GM19468 (cell line): ENCODE results near the gene DHDDS.
"Not testable (repeated sequence)": the region's sequence is repeated elsewhere in the genome, so short reads cannot be mapped to it uniquely, and the experiment has no call there.

Experiments used
- ATAC-seq: cut with Tn5 transposase; IDR thresholded peaks from one replicate; pipeline ENCODE4 v1.9.1; 2021; ENCODE audit warnings: mild to moderate bottlenecking, moderate library complexity, moderate number of reproducible peaks; ENCODE audit not compliant: unreplicated experiment; ENCODE audit errors: extremely low read depth

The DHDDS gene, protein sequence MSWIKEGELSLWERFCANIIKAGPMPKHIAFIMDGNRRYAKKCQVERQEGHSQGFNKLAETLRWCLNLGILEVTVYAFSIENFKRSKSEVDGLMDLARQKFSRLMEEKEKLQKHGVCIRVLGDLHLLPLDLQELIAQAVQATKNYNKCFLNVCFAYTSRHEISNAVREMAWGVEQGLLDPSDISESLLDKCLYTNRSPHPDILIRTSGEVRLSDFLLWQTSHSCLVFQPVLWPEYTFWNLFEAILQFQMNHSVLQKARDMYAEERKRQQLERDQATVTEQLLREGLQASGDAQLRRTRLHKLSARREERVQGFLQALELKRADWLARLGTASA

DNA sequence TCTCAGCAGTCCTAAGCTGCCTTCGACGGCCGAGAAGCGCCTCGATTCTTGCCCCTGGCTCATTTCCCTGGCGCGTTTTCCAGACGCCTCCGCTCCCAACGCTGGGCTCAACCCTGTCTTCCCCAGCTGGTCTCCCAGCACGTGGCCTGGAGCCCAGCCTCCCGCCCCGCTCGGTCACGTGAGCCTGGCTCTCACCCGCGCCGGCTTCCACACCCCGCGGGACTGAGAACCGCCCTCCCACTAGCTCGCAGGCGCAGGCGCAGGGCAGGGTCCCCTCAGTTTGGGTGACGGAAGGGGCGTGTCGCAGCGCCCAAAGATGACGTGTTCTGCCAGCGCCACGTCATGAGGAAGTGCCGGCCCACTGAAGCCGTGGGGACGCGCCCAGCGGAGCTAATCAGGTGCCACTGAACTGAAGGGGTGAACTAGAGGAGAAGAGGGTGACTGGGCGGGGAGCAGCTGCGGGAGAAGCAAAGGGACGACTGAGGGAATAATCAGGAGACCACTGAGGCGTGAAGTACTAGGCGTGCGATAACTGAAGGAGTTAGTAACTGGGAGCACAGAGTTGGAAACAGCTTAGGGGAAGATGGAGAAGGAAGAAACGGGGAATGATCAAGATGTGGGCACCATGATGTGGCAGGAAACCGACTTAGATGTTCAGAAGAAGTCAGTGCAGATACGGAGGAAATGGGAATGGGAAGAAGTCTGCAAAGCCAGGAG lies at the start of gene DHDDS:
TSS of gene DHDDS (plus strand) at position 343 of the 717 bp plus-strand sequence. CDS start 625 bp downstream, outside the sequence.
- peak; percentile 80 for ATAC-seq

DNA sequence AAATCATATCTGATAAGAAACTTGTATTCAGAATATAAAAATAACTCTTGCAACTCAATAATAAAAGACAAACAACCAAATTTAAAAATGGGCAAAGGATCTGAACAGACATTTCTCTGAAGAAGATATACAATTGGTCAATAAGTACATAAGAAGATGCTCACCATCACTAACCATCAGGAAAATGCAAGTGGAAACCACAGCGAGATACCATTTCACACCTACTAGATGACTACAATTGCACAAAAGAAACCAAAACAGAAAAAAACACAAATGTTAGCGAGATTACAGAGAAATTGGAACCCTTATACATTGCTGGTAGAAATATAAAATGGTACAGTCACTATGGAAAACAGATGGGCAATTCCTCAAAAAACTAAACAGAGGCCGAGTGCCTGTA lies 48.0 kb upstream of the DHDDS start:
- ATAC-seq, result no peak

DNA sequence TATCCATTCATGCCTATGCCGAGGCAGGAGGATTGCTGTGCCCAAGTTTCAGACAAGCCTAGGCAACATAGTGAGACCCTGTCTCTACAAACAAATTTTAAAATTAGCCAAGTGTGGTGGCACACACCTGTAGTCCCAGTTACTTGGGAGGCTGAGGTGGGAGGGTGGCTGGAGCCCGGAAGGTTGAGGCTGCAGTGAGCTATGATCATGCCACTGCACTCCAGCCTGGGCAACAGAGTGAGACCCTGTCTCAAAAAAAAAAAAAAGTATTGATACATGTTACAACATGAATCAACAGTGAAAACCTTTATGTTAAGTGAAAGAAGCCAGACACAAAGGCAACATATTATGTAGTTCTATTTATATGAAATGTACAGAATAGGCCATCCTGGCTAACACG lies 47.1 kb upstream of the DHDDS start:
- not testable (repeated sequence) for ATAC-seq

DNA sequence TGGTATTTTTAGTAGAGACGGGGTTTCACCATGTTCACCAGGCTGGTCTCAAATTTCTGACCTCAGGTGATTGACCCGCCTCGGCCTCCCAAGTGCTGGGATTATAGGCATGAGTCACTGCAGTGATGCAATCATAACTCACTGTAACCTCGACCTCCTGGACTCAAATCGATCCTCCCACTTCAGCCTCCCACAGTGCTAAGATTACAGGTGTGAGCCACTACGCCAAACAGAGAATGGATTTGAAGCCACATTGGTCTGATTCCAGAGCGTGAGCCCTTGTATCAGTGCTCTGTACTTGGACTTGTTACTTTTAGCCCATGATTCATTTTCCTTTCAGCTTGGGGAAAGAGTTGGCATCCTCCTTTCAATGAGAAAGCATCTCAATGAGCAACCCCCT lies 44.7 kb upstream of the DHDDS start:
- no peak for ATAC-seq

DNA sequence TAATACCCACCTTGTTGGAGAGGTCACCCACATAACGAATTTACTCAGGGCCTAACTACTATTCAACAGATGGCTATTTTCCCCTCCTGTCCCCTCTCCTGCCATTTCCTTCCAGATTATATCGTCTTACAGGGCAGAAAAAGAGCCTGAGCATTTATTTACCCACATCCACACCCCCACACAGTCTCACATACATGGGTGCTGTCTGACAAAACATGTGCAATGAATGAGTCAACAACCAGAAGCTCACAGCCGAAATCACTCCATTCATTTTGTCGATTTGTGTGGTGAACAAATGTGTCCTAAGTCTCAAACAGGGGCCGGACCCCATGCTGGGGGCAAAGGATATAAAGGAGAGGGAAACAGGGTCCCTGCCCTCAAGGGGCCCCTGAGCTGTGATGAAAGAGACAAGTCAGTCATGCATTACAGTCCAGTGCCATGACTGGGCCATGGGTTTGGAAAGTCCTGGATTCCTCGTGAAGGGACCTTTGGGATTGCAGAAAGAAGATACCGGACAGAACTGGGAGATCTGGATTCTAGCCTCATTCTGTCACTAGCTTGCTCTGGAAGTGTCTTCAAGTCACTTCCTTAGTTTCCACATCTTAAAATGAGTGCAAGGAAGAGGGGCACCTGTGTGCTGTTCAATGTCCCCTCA lies 43.2 kb upstream of the DHDDS start:
- no peak for ATAC-seq

DNA sequence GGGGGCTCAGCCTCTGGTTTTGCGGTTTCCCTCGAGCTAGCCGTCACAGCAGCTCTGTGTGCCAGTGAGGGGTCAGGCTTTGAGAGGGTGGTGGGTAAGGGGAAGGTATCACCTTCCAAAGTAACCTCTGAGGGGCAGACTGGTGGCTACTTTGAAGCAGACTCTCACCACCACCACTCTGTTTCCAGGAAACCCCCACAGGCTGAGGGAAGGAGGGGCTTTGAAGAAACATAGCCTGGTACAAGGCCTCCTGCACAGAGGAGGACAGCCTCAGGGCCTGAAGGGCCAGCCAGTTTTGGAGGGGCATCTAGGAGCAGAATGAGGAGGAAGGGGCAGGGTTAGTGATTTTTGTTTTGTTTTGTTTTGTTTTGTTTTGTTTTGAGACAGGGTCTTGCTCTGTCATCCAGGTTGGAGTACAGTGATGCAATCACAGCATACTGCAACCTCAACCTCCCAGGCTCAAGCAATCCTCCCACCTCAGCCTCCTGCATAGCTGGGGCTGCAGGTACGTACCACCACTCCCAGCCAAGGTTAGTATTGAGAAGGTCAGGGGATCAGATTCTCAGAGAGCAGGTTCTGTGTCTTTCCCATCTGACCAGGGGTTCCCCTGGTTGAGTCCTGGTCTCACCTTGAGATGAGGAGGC lies 42.4 kb upstream of the DHDDS start:
- ATAC-seq, result no peak

DNA sequence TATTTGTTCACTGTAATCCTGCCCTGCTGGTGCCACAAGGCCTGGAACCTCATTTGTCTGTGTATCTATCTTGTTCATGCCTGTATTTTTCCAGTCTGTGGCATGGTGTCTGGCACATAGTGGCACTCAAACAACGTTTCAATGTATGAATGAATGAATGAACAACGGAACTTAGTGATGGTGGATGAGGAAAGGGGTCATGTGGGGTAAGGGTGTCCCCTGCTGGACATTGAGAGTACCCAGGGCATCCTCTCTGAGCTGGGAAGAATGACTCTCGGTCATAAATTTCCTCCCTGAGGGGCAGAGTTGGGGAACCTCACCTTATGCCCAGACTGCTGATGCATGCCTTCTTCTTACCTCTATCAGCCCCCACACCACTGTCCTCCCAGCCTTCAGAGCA lies 40.7 kb upstream of the DHDDS start:
- ATAC-seq, result no peak

DNA sequence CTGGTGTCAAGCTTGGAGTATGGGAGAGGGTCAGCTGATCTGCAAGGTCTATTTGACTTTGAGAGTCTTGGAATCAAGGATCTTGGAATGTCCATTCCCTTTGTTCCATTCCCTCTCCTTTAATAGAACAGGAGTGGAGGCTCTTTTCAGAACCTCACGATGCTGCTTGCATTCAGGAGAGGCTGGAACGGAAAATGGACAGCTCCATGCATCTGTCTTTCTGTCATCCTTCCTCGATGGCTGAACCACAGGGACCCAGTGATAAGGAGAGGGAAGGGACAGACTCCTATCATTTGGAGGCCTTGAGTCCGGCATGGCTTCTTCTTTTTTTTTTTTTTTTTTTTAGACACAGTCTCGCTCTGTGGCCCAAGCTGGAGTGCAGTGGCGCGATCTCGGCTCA lies 36.4 kb upstream of the DHDDS start:
- no peak for ATAC-seq

DNA sequence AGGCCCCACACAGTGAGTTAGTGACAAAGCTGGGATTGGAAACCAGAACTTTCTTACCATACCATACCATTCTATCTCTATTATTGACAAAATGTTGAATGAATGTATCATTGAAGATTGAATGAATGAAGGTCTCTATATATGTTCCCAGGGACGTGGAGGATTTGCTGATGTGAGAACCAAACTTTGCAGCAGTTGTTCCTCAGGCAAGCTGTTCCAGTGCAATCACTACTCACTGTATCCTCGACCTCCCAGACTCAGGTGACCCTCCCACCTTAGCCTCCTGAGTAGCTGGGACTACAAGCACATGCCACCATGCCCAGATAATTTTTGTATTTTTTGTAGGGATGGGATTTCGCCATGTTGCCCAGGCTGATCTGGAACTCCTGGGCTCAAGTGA lies 33.1 kb upstream of the DHDDS start:
- ATAC-seq, result no peak

DNA sequence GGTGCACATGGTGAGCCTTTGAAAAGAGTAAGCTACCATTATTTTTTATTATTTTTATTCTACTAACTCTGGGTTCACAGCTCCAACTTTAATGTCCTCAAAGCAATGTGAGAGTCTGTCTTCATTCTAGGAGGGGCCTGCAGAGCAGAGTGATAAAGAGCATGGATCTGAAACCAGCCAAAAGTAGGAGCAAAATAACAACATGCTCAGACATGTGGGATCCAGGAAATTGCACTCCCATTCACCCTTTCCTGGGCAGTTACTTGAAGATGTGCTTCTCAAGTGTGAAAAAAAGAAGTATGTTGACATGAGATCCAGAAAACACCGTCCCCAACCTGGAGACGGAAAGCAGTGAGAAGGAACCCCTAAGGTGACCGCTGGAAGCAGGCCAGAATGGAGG lies 30.2 kb upstream of the DHDDS start:
- ATAC-seq, result no peak

DNA sequence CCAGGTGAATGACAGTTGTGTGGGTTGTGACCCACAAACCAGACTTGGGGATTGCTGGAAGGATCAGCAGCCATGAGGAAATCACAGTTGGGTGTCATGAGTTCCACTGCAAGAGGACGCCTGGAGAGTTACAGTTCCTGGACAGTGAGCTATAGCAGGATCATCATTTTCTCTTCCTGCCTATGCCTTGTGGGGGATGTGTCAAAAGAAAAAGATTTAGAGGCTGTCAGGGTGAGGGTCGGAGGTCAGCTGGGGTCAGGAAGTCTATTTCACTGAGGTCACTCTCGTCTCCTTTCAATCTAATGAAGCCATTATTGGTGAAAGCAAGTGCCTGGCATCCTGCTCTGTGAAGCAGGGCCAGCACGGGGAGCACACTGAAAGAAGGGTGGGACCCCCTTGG lies 28.5 kb upstream of the DHDDS start:
- ATAC-seq, result no peak

DNA sequence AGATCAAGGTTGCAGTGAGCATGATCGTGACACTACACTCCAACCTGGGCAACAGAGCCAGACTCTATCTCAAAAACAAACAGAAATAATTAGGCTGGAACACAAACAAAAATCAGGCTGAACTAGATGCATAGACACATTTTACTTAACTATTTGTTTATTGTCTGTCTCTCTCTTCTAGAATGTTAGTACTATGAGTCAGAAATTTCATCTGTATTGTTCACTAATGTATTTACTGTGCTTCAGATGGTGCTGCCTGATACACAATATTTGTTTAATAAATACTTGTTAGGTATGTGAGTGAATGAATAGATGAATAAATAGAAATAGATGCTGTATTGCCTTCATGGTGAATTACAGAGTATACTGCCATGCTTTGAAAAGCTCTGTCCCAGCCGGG lies 27.5 kb upstream of the DHDDS start:
- ATAC-seq, result no peak

DNA sequence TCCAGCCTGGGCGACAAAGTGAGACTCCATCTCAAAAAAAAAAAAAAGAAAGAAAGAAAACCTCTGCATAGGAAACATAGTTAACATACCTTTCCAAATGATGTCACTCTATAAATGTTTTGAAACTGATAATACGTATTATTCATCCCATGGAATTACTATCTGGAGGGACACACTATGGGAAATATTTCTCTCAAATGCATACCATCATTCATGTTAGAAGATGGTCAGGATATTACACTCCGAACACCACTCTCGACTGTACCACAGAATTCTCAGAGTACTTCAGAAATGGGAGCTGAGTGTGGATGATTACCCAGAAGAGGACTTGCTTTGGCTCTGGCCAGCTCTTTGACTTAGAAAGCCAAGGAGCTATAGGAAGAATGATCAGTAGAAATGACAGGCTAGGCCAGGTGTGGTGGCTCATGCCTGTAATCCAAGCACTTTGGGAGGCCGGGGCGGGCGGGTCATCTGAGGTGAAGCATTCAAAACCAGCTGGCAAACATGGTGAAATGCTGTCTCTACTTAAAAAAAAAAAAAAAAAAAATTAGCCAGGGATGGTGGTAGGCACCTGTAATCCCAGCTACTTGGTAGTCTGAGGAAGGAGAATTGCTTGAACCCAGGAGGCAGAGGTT lies 26.7 kb upstream of the DHDDS start:
- no peak for ATAC-seq

DNA sequence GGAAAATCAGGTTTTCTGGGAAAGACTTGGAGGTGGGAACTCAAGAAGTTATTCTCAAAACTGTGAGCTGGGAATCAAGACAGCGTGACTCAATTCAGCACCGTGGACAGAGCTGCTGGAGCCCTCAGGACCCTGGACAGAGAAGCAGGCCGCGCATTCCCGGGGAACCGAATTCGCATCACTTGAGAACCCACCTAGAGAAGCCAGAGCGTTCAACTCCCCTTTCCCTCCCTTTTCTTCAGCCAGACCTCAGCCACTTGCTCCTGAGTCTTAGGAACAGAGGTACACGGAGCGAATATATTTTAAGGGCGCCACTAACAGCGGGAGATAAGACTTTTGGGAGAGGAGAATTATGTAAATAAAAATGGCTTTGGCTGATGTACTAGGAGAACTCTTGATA lies 23.5 kb upstream of the DHDDS start:
- no peak for ATAC-seq

DNA sequence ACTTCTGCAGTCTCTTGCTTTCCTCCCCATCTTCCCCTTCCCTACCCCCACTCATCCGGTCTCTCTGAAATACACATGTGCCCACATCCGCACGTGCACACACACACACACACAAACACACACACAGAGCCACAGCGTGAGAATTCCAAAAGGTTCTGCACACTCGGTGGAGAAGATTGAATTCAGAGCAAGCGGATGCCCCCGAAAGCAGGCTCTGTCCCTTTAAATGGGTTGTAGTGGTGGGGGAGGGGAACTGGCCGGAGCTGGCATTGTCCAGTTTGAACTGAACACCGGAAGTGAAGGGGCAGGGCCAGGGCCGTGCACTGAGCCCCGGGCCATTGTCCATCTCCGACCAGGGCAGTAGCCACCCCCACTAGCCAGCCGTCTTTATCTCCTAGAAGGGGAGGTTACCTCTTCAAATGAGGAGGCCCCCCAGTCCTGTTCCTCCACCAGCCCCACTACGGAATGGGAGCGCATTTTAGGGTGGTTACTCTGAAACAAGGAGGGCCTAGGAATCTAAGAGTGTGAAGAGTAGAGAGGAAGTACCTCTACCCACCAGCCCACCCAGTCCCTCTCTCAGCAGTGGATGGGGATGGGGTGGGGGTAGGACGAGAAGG lies 22.8 kb upstream of the DHDDS start:
- no peak for ATAC-seq

DNA sequence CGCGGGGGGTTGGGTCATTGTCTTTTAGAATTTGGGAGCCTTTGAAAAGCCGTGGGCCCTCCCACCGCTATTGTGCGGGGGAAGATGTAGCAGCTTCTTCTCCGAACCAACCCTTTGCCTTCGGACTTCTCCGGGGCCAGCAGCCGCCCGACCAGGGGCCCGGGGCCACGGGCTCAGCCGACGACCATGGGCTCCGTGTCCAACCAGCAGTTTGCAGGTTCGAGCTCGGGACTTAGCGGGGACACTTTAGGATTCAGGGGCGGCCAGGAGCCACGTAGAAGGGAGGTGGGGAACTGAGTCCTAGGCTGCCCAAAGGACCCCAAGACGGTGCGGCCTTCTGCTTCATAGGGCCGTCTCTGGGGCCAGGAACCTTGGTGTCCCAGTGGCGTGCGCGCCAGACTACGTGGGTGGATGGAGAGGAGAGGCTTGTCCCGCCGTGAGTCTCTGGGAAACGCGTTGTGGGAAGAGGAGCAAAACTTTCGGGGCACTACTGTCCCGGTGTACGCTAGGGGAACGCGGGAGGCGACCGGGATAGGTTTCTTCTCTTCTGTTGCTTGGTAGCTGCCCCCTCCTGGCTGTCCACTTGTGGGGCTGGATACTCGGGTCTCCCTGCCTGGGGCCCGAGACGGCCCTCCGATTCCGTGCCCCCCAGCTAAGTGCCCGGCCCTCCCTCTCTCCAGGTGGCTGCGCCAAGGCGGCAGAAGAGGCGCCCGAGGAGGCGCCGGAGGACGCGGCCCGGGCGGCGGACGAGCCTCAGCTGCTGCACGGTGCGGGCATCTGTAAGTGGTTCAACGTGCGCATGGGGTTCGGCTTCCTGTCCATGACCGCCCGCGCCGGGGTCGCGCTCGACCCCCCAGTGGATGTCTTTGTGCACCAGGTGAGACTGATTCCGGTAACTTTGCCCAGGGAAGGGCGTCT lies 21.2 kb upstream of the DHDDS start, which contains the start of gene LIN28A:
TSS of gene LIN28A (plus strand) at position 112 of the 918 bp plus-strand sequence. CDS start at position 187, 75 bp downstream.
- no peak for ATAC-seq

DNA sequence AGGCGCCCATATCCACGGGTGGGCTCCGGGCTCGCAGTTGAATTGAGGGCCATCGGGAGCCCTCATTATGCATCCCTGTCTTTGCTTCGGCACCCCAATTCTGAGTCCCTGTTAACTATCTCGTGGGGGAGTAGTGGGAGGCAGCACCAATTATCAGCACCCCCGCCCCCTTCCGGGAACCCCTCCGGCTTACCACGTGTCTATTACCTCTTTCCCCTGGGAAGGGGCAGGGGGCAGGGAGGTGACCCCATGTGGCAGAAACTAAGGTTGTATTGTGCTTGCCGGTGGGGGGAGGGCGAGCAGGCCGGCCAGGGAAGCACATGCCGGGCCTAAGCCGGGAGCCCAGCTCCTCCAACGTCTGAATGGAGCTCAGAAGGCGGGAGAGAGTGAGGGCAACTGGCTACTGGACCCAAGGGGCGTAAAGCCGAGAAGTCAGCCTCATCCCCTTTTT lies 20.5 kb upstream of the DHDDS start:
- ATAC-seq, result no peak

DNA sequence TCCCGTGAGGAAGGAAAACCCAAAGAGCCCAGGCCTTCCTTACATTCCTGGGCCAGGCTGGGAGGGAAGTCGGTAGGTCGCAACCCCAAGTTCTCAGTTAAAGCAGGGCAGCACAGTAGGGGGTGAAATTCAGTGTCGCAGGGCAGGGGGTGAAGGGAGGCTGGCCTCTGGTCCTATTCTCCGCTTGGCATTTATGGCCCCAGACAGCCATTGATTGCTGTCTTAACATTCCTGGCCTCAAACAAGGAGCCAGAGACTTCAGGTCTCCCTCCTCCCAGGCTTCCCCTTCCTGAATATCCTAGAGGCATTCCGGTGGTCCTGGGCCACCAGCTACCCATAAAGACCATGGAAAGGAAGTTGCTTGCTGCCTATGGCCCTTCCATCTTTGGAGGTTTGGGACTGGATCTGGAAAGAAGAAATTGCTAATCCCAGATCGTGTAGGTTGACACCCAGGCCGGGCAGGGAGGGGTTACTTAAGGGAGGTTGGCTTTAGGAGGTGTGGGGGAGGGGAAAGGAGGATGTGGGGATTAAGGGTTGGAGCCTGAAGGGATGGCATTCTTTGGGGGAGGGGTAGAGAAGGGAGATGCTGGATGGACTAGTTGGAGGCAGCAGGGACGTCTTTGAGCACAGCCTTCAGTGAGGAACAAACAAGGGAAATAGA lies 19.8 kb upstream of the DHDDS start:
- no peak for ATAC-seq
